Gastrocnemius medialis (tissue), 4 donors: ENCODE measurements around the gene PIMREG.

ENCODE experiments used
- CTCF ChIP-seq, 5 experiments: fragments of 450-650 bp in 3 of 5; fragments of 200-600 bp in 2 of 5; sonication (generic) in 2 of 5; IDR thresholded peaks in 4 of 5; conservative IDR thresholded peaks in 1 of 5; 1 replicate in 4 of 5; 2 replicates in 1 of 5; pipeline ENCODE4 v1.5.1; 2016 to 2019; ENCODE audit warnings: antibody characterized with exemption in 5 of 5, mild to moderate bottlenecking in 3 of 5, moderate library complexity in 3 of 5
- POLR2A ChIP-seq, 2 donors: fragments of 450-650 bp; IDR thresholded peaks; one replicate each; pipeline ENCODE4 v1.6.1; 2017; ENCODE audit warnings: antibody characterized with exemption in 2 of 2, mild to moderate bottlenecking in 2 of 2, moderate library complexity in 2 of 2

GRCh38 chr17:6477831-6478383 is 33.7 kb downstream of the PIMREG start:
- TF ChIP-seq CTCF (IDR thresholded peaks at IDR 0.05 in 4 of 5, conservative IDR thresholded peaks at IDR 0.05 in 1 of 5) (no peak), POLR2A (IDR thresholded peaks at IDR 0.05) (no peak)
